Measurements from ENCODE around the gene SNRPB.

GRCh38 chr20:2518096-2518495 is 47.5 kb upstream of the SNRPB start:
- no peak for TF ChIP-seq ZSCAN5A (tag by site-specific recombination; IDR thresholded peaks at IDR 0.05)
- TF ChIP-seq ZNF138 (tag by site-specific recombination; IDR thresholded peaks at IDR 0.05; ENCODE audit: borderline replicate concordance) = no peak
- TF ChIP-seq ZNF670 (tag by site-specific recombination; IDR thresholded peaks at IDR 0.05; ENCODE audit: low read depth) = no peak
- no peak for TF ChIP-seq ZBTB11 (tag by site-specific recombination; conservative IDR thresholded peaks at IDR 0.05; ENCODE audit: low read depth)
- TF ChIP-seq MYNN (tag by site-specific recombination; IDR thresholded peaks at IDR 0.05; ENCODE audit: borderline replicate concordance) = no peak
- no peak for TF ChIP-seq ZNF394 (tag by site-specific recombination; IDR thresholded peaks at IDR 0.05; ENCODE audit: borderline replicate concordance)
- TF ChIP-seq ZNF16 (tag by site-specific recombination; IDR thresholded peaks at IDR 0.05; ENCODE audit: low read depth) = no peak
- no peak for TF ChIP-seq ZBTB21 (tag by site-specific recombination; IDR thresholded peaks at IDR 0.05)
- no peak for TF ChIP-seq CTCF (tag by site-specific recombination; IDR thresholded peaks at IDR 0.05)
- TF ChIP-seq TSHZ1 (tag by site-specific recombination; IDR thresholded peaks at IDR 0.05; ENCODE audit: borderline replicate concordance) = no peak

Data from HEK293 (cell line).